ENCODE data around the gene EFHC1.

Gene EFHC1

GRCh38 chr6:52517502-52518278 is 97.5 kb downstream of the EFHC1 start:
- peaks cover 13% of the 10 kb centered on the region for H3K4me1 ChIP-seq
- peak; percentile 90 for DNase-seq

GRCh38 chr6:52518279-52518945 is 98.3 kb downstream of the EFHC1 start:
- H3K9me3 ChIP-seq = no peaks in the 10 kb centered on the region
- H3K4me1 ChIP-seq = peaks cover 12% of the 10 kb centered on the region
- DNase-seq = no peak
- H3K36me3 ChIP-seq = no peaks in the 10 kb centered on the region; the same call in 1 of the 2 replicates
- H3K27me3 ChIP-seq = no peaks in the 10 kb centered on the region
- H3K4me3 ChIP-seq (ENCODE audit: low read depth, low read length) = peak overlapping the region; percentile 35; the same call in 1 of the 2 replicates
- no peak for TF ChIP-seq CTCF (IDR thresholded peaks at IDR 0.05; ENCODE audit: low read depth, low read length)

More at GRCh38 chr6:52517502-52518278, 97.5 kb downstream of the EFHC1 start:
- H3K36me3 ChIP-seq = no peaks in the 10 kb centered on the region; the same call in 1 of the 2 replicates
- no peaks in the 10 kb centered on the region for H3K27me3 ChIP-seq
- no peaks in the 10 kb centered on the region for H3K9me3 ChIP-seq
- no peak for TF ChIP-seq CTCF (IDR thresholded peaks at IDR 0.05; ENCODE audit: low read depth, low read length)
- peak overlapping the region; percentile 35 for H3K4me3 ChIP-seq (ENCODE audit: low read depth, low read length)

GRCh38 chr6:52519618-52520017 is 99.5 kb downstream of the EFHC1 start:
- DNase-seq = no peak
- Histone ChIP-seq H3K4me1 (peaks cover 12% of the 10 kb centered on the region), H3K9me3 (no peaks in the 10 kb centered on the region), H3K4me3 (ENCODE audit: low read depth, low read length) (no peak overlapping the region), H3K36me3 (no peaks in the 10 kb centered on the region), H3K27me3 (no peaks in the 10 kb centered on the region)
- no peak for TF ChIP-seq CTCF (IDR thresholded peaks at IDR 0.05; ENCODE audit: low read depth, low read length)

GRCh38 chr6:52522151-52522626 is 102.0 kb downstream of the EFHC1 start:
- Histone ChIP-seq H3K27me3 (no peaks in the 10 kb centered on the region), H3K4me3 (ENCODE audit: low read depth, low read length) (no peak overlapping the region), H3K36me3 (no peaks in the 10 kb centered on the region), H3K4me1 (peaks cover 12% of the 10 kb centered on the region), H3K9me3 (no peaks in the 10 kb centered on the region)
- no peak for DNase-seq
- no peak for TF ChIP-seq CTCF (IDR thresholded peaks at IDR 0.05; ENCODE audit: low read depth, low read length)

- Histone ChIP-seq H3K9me3 (no peaks in the 10 kb centered on the region), H3K36me3 (no peaks in the 10 kb centered on the region), H3K4me1 (peaks cover 12% of the 10 kb centered on the region), H3K27me3 (no peaks in the 10 kb centered on the region), H3K4me3 (ENCODE audit: low read depth, low read length) (no peak overlapping the region)
- no peak for TF ChIP-seq CTCF (IDR thresholded peaks at IDR 0.05; ENCODE audit: low read depth, low read length)
- DNase-seq = no peak
Observed at GRCh38 chr6:52522655-52523054, 102.5 kb downstream of the EFHC1 start.

Measured in BE2C (cell line).